Calu3 (cell line): ENCODE measurements around the gene ZNF101. TPM values are rescaled to one million over a fixed set of nuclear protein-coding genes. Genes with fewer than 3 reads are reported as not detected.

Experiments
- BruUV-seq: library from RNA; stranded (reverse); fragments of 400-500 nt; replicated peaks from 2 replicates; lab custom pipeline; 2021; lab: Mats Ljungman, UMichigan
- CTCF ChIA-PET: fragments of 300-600 bp; sonication (Branson Sonifier 250); formaldehyde crosslinking; loops from one replicate; lab custom pipeline; 2022; ENCODE audit warnings: antibody characterized with exemption; lab: Charles Lee
- DNase-seq: peaks from one replicate; pipeline ENCODE4 v3.0.0; 2022
- H3K27ac Mint-ChIP-seq: one replicate; pipeline ENCODE4 v1.8.0; 2022; ENCODE audit warnings: mixed read lengths; ENCODE audit not compliant: unreplicated experiment
- H3K27me3 Mint-ChIP-seq: one replicate; pipeline ENCODE4 v1.8.0; 2022; ENCODE audit warnings: mixed read lengths; ENCODE audit not compliant: unreplicated experiment
- H3K36me3 Mint-ChIP-seq: one replicate; pipeline ENCODE4 v1.8.0; 2022; ENCODE audit warnings: mild to moderate bottlenecking, moderate library complexity, mixed read lengths; ENCODE audit not compliant: insufficient read depth, unreplicated experiment
- H3K4me1 Mint-ChIP-seq: one replicate; pipeline ENCODE4 v1.8.0; 2022; ENCODE audit warnings: mild to moderate bottlenecking, low read depth, mixed read lengths; ENCODE audit not compliant: unreplicated experiment
- H3K4me3 Mint-ChIP-seq: one replicate; pipeline ENCODE4 v1.8.0; 2022; ENCODE audit warnings: mild to moderate bottlenecking, low read depth, moderate library complexity, mixed read lengths; ENCODE audit not compliant: unreplicated experiment
- H3K9me3 Mint-ChIP-seq: one replicate; pipeline ENCODE4 v1.8.0; 2022; ENCODE audit warnings: low read depth, mixed read lengths; ENCODE audit not compliant: unreplicated experiment
- CTCF ChIP-seq: fragments of 200-600 bp; IDR thresholded peaks from one replicate; pipeline ENCODE4 v1.8.0; 2022; ENCODE audit warnings: antibody characterized with exemption; ENCODE audit not compliant: unreplicated experiment
- intact Hi-C: fragments of 100-400 bp; cut with micrococcal nuclease; formaldehyde crosslinking; loops from one replicate; pipeline ENCODE4 v1.10.0; 2022; ENCODE audit not compliant: unreplicated experiment
- total RNA-seq: library from RNA; stranded (reverse); gene quantifications from 2 replicates; pipeline ENCODE4 v1.2.3, GENCODE V29; 2022

ZNF101 gene
- total RNA-seq, 1 experiment from 2014 or later = 8.3 TPM

- CTCF ChIA-PET = interaction anchor here (0.6 to 1.0 kb wide), 3 partner anchors 15 to 469 kb away, joined by 3 to 5 read pairs (median 4); partner anchors contain the start of gene GMIP
- peak overlapping the region; percentile 88 for H3K27ac Mint-ChIP-seq
- intact Hi-C loops = no loop called here
- H3K9me3 Mint-ChIP-seq = no peaks in the 10 kb centered on the region
- peak overlapping the region; percentile 83 for H3K4me3 Mint-ChIP-seq
- H3K36me3 Mint-ChIP-seq = peaks cover 48% of the 10 kb centered on the region
- BruUV-seq = no TSS peak
- H3K27me3 Mint-ChIP-seq = no peaks in the 10 kb centered on the region
- no peak for TF ChIP-seq CTCF
- DNase-seq = peak; percentile 83
- peaks cover 11% of the 10 kb centered on the region for H3K4me1 Mint-ChIP-seq
Measured at GRCh38 chr19:19628501-19629134, 40.0 kb upstream of the ZNF101 start.

GRCh38 chr19:19630062-19630414, 38.6 kb upstream of the ZNF101 start:
- Mint-ChIP-seq H3K27ac (no peak overlapping the region), H3K27me3 (no peaks in the 10 kb centered on the region), H3K4me3 (no peak overlapping the region), H3K36me3 (peaks cover 50% of the 10 kb centered on the region), H3K9me3 (no peaks in the 10 kb centered on the region), H3K4me1 (peaks cover 11% of the 10 kb centered on the region)
- no TSS peak for BruUV-seq
- intact Hi-C loops = no loop called here
- CTCF ChIA-PET = no interaction called here
- no peak for DNase-seq
- no peak for TF ChIP-seq CTCF

GRCh38 chr19:19630426-19630825, 38.2 kb upstream of the ZNF101 start:
- H3K4me3 Mint-ChIP-seq = no peak overlapping the region
- BruUV-seq = no TSS peak
- CTCF ChIA-PET = no interaction called here

GRCh38 chr19:19631346-19631745, 37.3 kb upstream of the ZNF101 start:
- DNase-seq = no peak
- Mint-ChIP-seq H3K36me3 (peaks cover 48% of the 10 kb centered on the region), H3K27me3 (no peaks in the 10 kb centered on the region)

More at GRCh38 chr19:19630426-19630825, 38.2 kb upstream of the ZNF101 start:
- Mint-ChIP-seq H3K36me3 (peaks cover 50% of the 10 kb centered on the region), H3K27ac (no peak overlapping the region), H3K9me3 (no peaks in the 10 kb centered on the region), H3K4me1 (peaks cover 11% of the 10 kb centered on the region), H3K27me3 (no peaks in the 10 kb centered on the region)
- DNase-seq = no peak
- no peak for TF ChIP-seq CTCF
- intact Hi-C loops = no loop called here

More at GRCh38 chr19:19631346-19631745, 37.3 kb upstream of the ZNF101 start:
- H3K4me3 Mint-ChIP-seq = no peak overlapping the region
- intact Hi-C loops = no loop called here
- H3K9me3 Mint-ChIP-seq = no peaks in the 10 kb centered on the region
- H3K4me1 Mint-ChIP-seq = peaks cover 6% of the 10 kb centered on the region
- no peak overlapping the region for H3K27ac Mint-ChIP-seq
- no peak for TF ChIP-seq CTCF
- CTCF ChIA-PET = no interaction called here
- BruUV-seq = no TSS peak
